Measurements from ENCODE around the gene HECTD2.
"Not testable (repeated sequence)": the region's sequence is repeated elsewhere in the genome, so short reads cannot be mapped to it uniquely, and the experiment has no call there.

HECTD2 gene

DNA sequence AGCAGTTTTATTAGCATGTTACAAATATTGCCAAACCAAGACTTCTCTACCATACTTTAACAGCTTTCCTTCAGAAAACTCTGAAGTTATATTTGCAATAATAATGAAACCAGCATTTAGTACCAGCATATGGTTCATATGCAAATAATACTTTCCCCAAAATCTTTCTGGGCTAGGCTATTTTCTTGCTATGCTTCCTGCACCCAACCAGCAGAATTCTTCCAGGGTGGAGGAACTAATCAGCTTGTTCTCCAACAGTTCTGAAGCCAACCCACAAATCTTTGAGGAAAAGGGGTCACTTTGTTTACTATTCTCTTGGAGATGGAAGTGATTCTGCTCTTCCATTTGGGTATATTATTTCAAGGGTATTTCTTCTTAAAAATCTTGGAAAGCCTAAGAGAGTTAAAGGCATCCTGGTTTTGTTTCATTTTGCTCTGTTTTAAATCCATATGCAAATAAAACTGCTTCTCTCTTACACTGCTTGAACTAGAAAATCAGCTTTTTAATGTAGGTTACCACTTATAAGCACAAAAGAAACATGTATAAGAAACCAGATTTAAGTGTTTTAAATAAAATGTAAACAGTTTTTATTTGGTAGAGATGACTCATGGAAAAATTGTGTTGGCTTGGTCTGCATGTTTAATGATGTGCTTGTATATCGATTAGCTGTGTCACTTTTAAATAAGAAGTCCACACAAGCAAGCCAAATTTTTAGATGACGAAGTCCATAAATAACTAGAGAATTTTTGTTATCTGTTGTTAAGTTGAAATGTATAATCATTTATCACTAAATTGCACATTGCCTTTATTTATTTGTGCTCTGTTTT, 103.7 kb downstream of the HECTD2 start:
- Histone ChIP-seq H3K9ac (ENCODE audit: low read depth, low read length) (no peak overlapping the region), H3K9me3 (ENCODE audit: insufficient read depth, low read depth, low read length) (no peaks in the 10 kb centered on the region; the same call in 1 of the 2 replicates), H3K4me1 (ENCODE audit: insufficient read depth, low read length) (no peaks in the 10 kb centered on the region), H3K27me3 (ENCODE audit: insufficient read depth, low read length) (no peaks in the 10 kb centered on the region), H3K36me3 (ENCODE audit: insufficient read depth, low read length) (peaks cover 4% of the 10 kb centered on the region; the same call in 1 of the 2 replicates), H3K4me3 (ENCODE audit: low read length) (no peak overlapping the region), H3K27ac (ENCODE audit: low read depth, low read length) (no peak overlapping the region)
- 80% methylated on average over 1 of the region's 2 CpGs for WGBS

DNA sequence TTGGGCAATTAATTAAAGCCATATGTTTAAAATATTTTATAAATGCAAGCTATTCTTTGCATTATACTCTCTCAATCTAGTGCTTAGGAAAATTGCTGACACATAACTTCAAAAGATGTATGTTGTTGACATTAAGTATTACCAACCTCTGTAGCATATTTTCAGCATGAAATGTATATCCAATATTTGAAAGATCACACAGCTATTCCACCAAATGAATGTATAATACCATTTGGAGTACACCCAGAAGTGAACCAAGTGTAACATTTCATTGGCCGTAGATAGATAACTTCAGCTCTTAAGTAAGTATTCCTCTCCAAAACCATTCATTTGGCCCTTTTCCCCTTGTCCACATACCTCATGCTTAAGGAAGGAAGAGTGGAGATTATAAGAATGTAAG, 104.6 kb downstream of the HECTD2 start:
- no peaks in the 10 kb centered on the region for H3K4me1 ChIP-seq (ENCODE audit: insufficient read depth, low read length)
- peaks cover 4% of the 10 kb centered on the region; the same call in 1 of the 2 replicates for H3K36me3 ChIP-seq (ENCODE audit: insufficient read depth, low read length)
- no peaks in the 10 kb centered on the region; the same call in 1 of the 2 replicates for H3K9me3 ChIP-seq (ENCODE audit: insufficient read depth, low read depth, low read length)
- no peak overlapping the region for H3K4me3 ChIP-seq (ENCODE audit: low read length)
- 100% methylated on average over 1 of the region's 1 CpG for WGBS
- H3K9ac ChIP-seq (ENCODE audit: low read depth, low read length) = no peak overlapping the region
- no peaks in the 10 kb centered on the region for H3K27me3 ChIP-seq (ENCODE audit: insufficient read depth, low read length)
- H3K27ac ChIP-seq (ENCODE audit: low read depth, low read length) = no peak overlapping the region

DNA sequence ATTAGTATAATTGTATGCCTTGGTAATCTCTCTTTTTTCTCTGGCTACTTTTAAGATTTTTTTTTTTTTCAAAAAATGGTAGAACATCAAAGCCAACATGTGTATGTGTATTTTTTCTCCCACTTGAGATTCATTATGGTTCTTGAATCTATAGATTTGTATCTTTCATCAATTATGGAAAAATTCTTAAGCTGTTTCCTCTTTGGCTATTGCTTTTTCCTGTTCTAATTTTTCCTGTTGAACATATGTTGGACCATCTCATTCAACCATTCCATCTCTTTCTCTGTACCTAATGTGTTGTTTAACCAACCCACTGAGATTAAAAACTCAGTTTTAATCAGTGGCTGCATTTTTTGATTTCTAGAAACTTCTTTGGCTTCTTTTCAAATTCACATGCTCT, 107.2 kb downstream of the HECTD2 start:
- Histone ChIP-seq H3K27me3 (ENCODE audit: insufficient read depth, low read length) (no peaks in the 10 kb centered on the region), H3K9ac (ENCODE audit: low read depth, low read length) (no peak overlapping the region), H3K9me3 (ENCODE audit: insufficient read depth, low read depth, low read length) (no peaks in the 10 kb centered on the region; the same call in 1 of the 2 replicates), H3K27ac (ENCODE audit: low read depth, low read length) (no peak overlapping the region), H3K36me3 (ENCODE audit: insufficient read depth, low read length) (peaks cover 4% of the 10 kb centered on the region; the same call in 1 of the 2 replicates), H3K4me1 (ENCODE audit: insufficient read depth, low read length) (no peaks in the 10 kb centered on the region), H3K4me3 (ENCODE audit: low read length) (no peak overlapping the region)

DNA sequence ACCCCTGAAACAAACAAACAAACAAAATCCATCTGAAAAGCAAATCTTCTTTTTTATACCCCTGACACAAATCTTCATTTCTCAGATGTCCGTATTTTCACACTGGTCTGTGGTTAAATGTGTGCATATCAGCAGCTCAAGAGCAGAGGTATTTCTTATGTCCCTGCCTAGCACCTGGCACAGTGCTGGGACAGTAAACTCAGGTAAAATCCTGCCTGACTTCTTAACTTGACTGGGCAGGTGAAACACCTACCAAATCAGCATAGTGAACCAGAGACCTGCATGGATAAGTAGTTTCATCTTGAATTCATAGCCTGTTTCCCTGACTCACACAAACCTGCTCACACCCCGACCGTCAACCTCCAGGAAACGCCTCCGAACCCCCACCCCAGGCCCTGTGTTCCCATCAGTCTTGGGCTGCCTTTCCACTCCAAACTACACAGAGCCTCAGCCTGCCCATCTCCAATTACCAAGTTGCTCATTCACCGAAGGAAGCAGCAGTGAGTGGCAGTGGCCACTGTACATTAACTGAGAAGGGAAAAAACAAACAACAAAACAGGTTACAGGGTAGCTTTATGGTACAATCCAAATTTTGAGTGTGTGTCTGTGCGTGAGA, 109.9 kb downstream of the HECTD2 start:
- Histone ChIP-seq H3K36me3 (ENCODE audit: insufficient read depth, low read length) (no peaks in the 10 kb centered on the region; the same call in 1 of the 2 replicates), H3K9me3 (ENCODE audit: insufficient read depth, low read depth, low read length) (no peaks in the 10 kb centered on the region; the same call in 1 of the 2 replicates), H3K27me3 (ENCODE audit: insufficient read depth, low read length) (no peaks in the 10 kb centered on the region), H3K4me1 (ENCODE audit: insufficient read depth, low read length) (no peaks in the 10 kb centered on the region), H3K4me3 (ENCODE audit: low read length) (no peak overlapping the region), H3K9ac (ENCODE audit: low read depth, low read length) (no peak overlapping the region), H3K27ac (ENCODE audit: low read depth, low read length) (no peak overlapping the region)
- WGBS = 94% methylated on average over 7 of the region's 7 CpGs

DNA sequence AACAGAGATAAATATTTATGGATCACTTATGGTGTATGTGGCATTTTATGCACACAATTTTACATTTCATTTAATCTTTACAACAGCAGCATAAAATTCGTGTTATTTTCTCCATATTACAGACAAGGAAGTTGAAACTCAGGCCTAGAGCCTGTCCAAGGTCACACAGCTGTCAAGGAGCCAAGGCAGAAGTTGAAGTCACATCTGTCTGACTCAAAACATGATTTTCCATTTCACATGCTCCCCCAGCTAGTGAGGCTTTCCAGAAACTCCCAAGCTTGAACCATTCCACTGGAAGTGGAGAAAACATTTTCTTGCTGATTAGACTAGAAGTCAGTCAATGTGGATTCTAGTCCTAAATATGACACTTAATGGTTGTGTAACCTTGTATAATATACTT, 110.5 kb downstream of the HECTD2 start:
- 91% methylated on average over 1 of the region's 1 CpG for WGBS
- Histone ChIP-seq H3K27ac (ENCODE audit: low read depth, low read length) (no peak overlapping the region), H3K36me3 (ENCODE audit: insufficient read depth, low read length) (no peaks in the 10 kb centered on the region; the same call in 1 of the 2 replicates)

DNA sequence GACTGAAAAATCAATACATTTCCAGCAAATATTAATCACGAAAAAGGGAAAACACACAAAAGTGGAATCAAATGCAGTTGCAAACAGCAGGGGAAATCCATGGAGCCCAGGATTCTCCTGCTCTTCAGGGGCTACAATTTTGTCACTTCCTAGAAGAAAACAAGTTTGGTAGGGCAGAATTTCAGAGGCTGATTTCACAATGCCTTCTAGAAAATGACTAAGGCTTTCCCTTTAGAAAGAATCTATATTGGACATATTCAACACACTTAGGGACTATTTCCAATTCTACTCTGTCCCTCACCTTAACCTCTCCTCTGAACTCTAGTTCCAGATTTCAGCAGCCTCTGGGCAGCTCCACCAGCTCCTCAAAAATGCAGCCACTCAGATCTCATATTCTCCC, 111.3 kb downstream of the HECTD2 start:
- no peaks in the 10 kb centered on the region; the same call in 1 of the 2 replicates for H3K9me3 ChIP-seq (ENCODE audit: insufficient read depth, low read depth, low read length)

More for the DNA sequence above, 110.5 kb downstream of the HECTD2 start:
- H3K9me3 ChIP-seq (ENCODE audit: insufficient read depth, low read depth, low read length) = no peaks in the 10 kb centered on the region; the same call in 1 of the 2 replicates
- H3K9ac ChIP-seq (ENCODE audit: low read depth, low read length) = no peak overlapping the region
- H3K27me3 ChIP-seq (ENCODE audit: insufficient read depth, low read length) = no peaks in the 10 kb centered on the region
- H3K4me3 ChIP-seq (ENCODE audit: low read length) = no peak overlapping the region
- H3K4me1 ChIP-seq (ENCODE audit: insufficient read depth, low read length) = no peaks in the 10 kb centered on the region

DNA sequence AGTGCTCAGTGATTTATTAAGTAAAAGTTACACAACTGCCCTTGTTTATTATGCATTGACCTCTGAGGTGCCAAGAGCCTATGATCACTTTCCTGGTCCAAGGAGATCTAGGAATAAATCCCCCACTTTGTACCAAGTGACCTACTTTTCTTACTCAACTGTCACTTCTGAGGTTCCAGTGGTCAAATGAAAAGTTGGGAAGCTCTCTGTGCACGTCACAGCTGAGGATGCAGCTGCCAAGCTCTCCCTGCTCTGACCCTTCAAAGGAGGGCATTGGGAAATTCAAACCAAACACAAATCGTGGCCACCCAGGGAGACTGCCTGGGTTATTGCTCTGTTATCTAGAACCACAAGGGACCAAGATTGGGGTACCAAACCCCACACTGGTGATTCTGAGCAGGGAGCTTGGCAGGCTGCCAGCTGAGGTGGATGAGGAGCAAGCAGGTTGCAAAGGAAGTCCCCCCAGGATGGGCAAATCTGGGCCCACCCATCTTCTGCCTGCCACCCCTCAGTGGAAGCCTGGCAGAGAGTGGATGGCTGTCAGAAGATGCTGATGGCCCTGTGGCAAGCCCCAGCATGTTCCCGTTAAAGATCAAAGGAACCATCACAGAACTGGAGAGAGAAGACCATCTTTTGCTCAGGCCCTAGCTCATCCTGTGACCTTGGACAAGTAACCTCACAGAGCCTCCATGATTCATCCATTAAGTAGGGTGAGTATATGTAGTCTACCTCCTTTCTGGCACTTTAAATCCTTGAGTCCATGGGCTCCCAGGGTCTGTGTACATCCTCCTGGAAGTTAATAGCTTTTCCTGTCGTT, 116.0 kb downstream of the HECTD2 start:
- H3K9me3 ChIP-seq (ENCODE audit: insufficient read depth, low read depth, low read length) = no peaks in the 10 kb centered on the region
- no peaks in the 10 kb centered on the region for H3K4me1 ChIP-seq (ENCODE audit: insufficient read depth, low read length)
- WGBS = 92% methylated on average over 4 of the region's 4 CpGs
- H3K4me3 ChIP-seq (ENCODE audit: low read length) = no peak overlapping the region
- H3K27ac ChIP-seq (ENCODE audit: low read depth, low read length) = no peak overlapping the region
- H3K36me3 ChIP-seq (ENCODE audit: insufficient read depth, low read length) = no peaks in the 10 kb centered on the region
- no peak overlapping the region for H3K9ac ChIP-seq (ENCODE audit: low read depth, low read length)
- H3K27me3 ChIP-seq (ENCODE audit: insufficient read depth, low read length) = no peaks in the 10 kb centered on the region

More for the DNA sequence above, 111.3 kb downstream of the HECTD2 start:
- H3K9ac ChIP-seq (ENCODE audit: low read depth, low read length) = no peak overlapping the region
- no peak overlapping the region for H3K27ac ChIP-seq (ENCODE audit: low read depth, low read length)
- H3K4me1 ChIP-seq (ENCODE audit: insufficient read depth, low read length) = no peaks in the 10 kb centered on the region
- no peak overlapping the region for H3K4me3 ChIP-seq (ENCODE audit: low read length)
- no peaks in the 10 kb centered on the region for H3K27me3 ChIP-seq (ENCODE audit: insufficient read depth, low read length)
- no peaks in the 10 kb centered on the region; the same call in 1 of the 2 replicates for H3K36me3 ChIP-seq (ENCODE audit: insufficient read depth, low read length)
- WGBS = 95% methylated on average over 1 of the region's 1 CpG

DNA sequence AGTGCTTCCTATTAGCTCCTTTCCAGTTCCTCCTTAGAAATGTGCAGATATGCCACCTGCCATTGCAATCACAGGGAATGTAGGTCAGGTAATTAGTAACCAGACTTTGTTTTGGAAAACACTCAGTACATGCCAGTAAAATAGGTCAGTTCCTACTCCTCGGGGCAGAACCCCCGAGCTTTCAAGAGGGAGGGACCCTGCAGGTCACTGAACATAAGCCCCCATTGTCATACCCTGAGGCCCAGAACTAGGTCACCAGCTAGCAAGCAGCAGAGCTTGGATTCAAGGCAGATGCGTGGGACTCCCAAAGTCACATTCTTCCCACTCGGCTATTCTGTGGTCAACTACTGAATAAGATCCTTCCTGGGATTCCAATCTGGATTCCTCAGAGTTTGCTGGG, 117.9 kb downstream of the HECTD2 start:
- Histone ChIP-seq H3K36me3 (ENCODE audit: insufficient read depth, low read length) (no peaks in the 10 kb centered on the region), H3K4me3 (ENCODE audit: low read length) (no peak overlapping the region), H3K27ac (ENCODE audit: low read depth, low read length) (no peak overlapping the region), H3K9me3 (ENCODE audit: insufficient read depth, low read depth, low read length) (no peaks in the 10 kb centered on the region), H3K27me3 (ENCODE audit: insufficient read depth, low read length) (no peaks in the 10 kb centered on the region), H3K4me1 (ENCODE audit: insufficient read depth, low read length) (no peaks in the 10 kb centered on the region), H3K9ac (ENCODE audit: low read depth, low read length) (no peak overlapping the region)
- 94% methylated on average over 4 of the region's 4 CpGs for WGBS

DNA sequence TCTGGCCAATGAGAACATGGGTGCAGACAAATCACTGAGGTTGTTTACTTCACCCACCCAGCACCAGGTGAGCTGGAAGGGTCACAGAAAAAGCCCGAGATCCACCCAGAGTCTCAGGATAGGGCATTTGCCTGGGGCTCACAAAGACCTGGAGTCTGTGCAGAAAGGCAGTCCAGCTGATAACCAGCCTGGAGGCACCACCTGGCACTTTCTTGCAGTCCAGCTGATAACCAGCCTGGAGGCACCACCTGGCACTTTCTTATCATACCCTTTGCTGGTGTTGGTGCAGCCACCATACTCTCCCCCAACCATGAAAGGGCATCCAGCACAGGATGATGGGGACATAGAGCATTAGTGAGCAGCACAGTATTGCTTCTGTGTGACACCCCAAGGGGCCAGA, 118.6 kb downstream of the HECTD2 start:
- 94% methylated on average over 1 of the region's 1 CpG for WGBS
- Histone ChIP-seq H3K4me1 (ENCODE audit: insufficient read depth, low read length) (no peaks in the 10 kb centered on the region), H3K27me3 (ENCODE audit: insufficient read depth, low read length) (no peaks in the 10 kb centered on the region), H3K9ac (ENCODE audit: low read depth, low read length) (no peak overlapping the region), H3K4me3 (ENCODE audit: low read length) (no peak overlapping the region), H3K27ac (ENCODE audit: low read depth, low read length) (no peak overlapping the region), H3K9me3 (ENCODE audit: insufficient read depth, low read depth, low read length) (no peaks in the 10 kb centered on the region), H3K36me3 (ENCODE audit: insufficient read depth, low read length) (no peaks in the 10 kb centered on the region)

DNA sequence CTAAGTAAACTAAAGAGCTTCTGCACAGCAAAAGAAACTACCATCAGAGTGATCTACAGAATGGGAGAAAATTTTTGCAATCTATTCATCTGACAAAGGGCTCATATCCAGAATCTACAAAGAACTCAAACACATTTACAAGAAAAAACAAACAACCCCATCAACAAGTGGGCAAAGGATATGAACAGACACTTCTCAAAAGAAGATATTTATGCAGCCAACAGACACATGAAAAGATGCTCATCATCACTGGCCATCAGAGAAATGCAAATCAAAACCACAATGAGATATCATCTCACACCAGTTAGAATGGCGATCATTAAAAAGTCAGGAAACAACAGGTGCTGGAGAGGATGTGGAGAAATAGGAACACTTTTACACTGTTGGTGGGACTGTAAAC, 124.6 kb downstream of the HECTD2 start:
- not testable (repeated sequence) for H3K4me3 ChIP-seq (ENCODE audit: low read length); H3K27ac ChIP-seq (ENCODE audit: low read depth, low read length); H3K36me3 ChIP-seq (ENCODE audit: insufficient read depth, low read length); H3K9ac ChIP-seq (ENCODE audit: low read depth, low read length); H3K4me1 ChIP-seq (ENCODE audit: insufficient read depth, low read length); H3K9me3 ChIP-seq (ENCODE audit: insufficient read depth, low read depth, low read length); H3K27me3 ChIP-seq (ENCODE audit: insufficient read depth, low read length)
- no CpG with 5 or more reads among the region's 1 CpG for WGBS

DNA sequence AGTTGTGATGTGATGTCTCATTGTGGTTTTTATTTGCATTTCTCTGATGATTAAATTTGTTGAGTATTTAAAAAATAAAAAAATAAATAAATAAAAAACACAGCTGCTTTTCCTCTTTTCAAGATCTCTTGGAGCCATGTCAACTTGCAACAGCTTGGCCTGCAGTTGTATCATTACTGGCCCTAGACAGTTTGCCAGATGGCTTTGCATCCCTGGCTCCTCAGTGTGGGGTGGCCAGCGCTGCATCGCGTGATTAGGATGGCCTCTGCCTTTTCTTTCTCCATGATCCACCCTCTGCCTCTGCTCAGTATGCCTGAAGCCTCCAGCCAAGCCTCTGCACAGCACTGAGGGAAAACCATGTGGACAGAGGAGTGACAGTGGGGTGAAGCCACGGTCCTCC, 126.0 kb downstream of the HECTD2 start:
- H3K27ac ChIP-seq (ENCODE audit: low read depth, low read length) = no peak overlapping the region
- H3K36me3 ChIP-seq (ENCODE audit: insufficient read depth, low read length) = no peaks in the 10 kb centered on the region
- H3K4me3 ChIP-seq (ENCODE audit: low read length) = no peak overlapping the region
- H3K4me1 ChIP-seq (ENCODE audit: insufficient read depth, low read length) = no peaks in the 10 kb centered on the region
- H3K27me3 ChIP-seq (ENCODE audit: insufficient read depth, low read length) = no peaks in the 10 kb centered on the region
- 90% methylated on average over 4 of the region's 4 CpGs for WGBS
- no peak overlapping the region for H3K9ac ChIP-seq (ENCODE audit: low read depth, low read length)
- peaks cover 10% of the 10 kb centered on the region; the same call in 1 of the 2 replicates for H3K9me3 ChIP-seq (ENCODE audit: insufficient read depth, low read depth, low read length)
